Naive thymus-derived CD8-positive, alpha-beta T cell (primary cell): ENCODE measurements around the gene NR4A1. TPM values are rescaled to one million over a fixed set of nuclear protein-coding genes. Genes with fewer than 3 reads are reported as not detected.
A peak's percentile ranks its signal among the peaks of the same experiment; 100 is the strongest.
"Not testable (repeated sequence)": the region's sequence is repeated elsewhere in the genome, so short reads cannot be mapped to it uniquely, and the experiment has no call there.

Experiments
- ATAC-seq, 2 donors: fragments of 150-1000 bp; cut with Tn5 transposase in 1 of 2; sonication (Bioruptor Pico), chemical (Tn5 transposase) in 1 of 2; 1 replicate in 1 of 2; 2 replicates in 1 of 2; pipeline ENCODE4 v1.10.0; 2021; ENCODE audit warnings: mild to moderate bottlenecking in 2 of 2, moderate library complexity in 2 of 2
- POLR2A ChIA-PET: fragments of 350-600 bp; sonication (Branson Sonifier 250); formaldehyde crosslinking; loops from one replicate; lab custom pipeline; 2021; ENCODE audit warnings: antibody characterized with exemption; lab: Charles Lee
- DNase-seq, 10 donors: peaks; one replicate each; pipeline versions ENCODE4 v3.0.0 to v3.0.0-alpha.2; 2020 to 2022
- H3K27ac Mint-ChIP-seq, 10 donors: one replicate each; pipeline ENCODE4 v1.8.0; 2020 to 2022; ENCODE audit warnings: mild to moderate bottlenecking in 10 of 10, mixed read lengths in 10 of 10, moderate library complexity in 4 of 10, inconsistent platforms in 1 of 10
- H3K27me3 Mint-ChIP-seq, 5 donors: one replicate each; pipeline ENCODE4 v1.8.0; 2021 to 2022; ENCODE audit warnings: mixed read lengths in 5 of 5
- H3K36me3 Mint-ChIP-seq, 3 donors: one replicate each; pipeline ENCODE4 v1.8.0; 2020 to 2022; ENCODE audit warnings: mixed read lengths in 3 of 3, mild to moderate bottlenecking in 2 of 3, inconsistent platforms in 1 of 3
- H3K4me1 Mint-ChIP-seq, 4 donors: one replicate each; pipeline ENCODE4 v1.8.0; 2021 to 2022; ENCODE audit warnings: mixed read lengths in 4 of 4
- H3K4me3 Mint-ChIP-seq, 10 donors: one replicate each; pipeline ENCODE4 v1.8.0; 2020 to 2022; ENCODE audit warnings: mild to moderate bottlenecking in 10 of 10, mixed read lengths in 10 of 10, moderate library complexity in 6 of 10, inconsistent platforms in 1 of 10
- H3K9me3 Mint-ChIP-seq, 9 donors: one replicate each; pipeline ENCODE4 v1.8.0; 2020 to 2022; ENCODE audit warnings: mixed read lengths in 9 of 9, mild to moderate bottlenecking in 3 of 9, inconsistent platforms in 1 of 9, moderate library complexity in 1 of 9
- polyA plus RNA-seq, 3 donors: library from polyadenylated mRNA; unstranded; fragments of 300-500 nt; fragmentation: Illumina TruSeq; gene quantifications; one replicate each; pipeline ENCODE4 v1.2.3, GENCODE V29; 2021
- total RNA-seq, 8 experiments: library from RNA in 2 of 8; stranded (reverse) in 2 of 8; gene quantifications; one replicate each; pipeline ENCODE4 v1.2.3 and lab custom pipeline; 2021 to 2026

The NR4A1 gene
- total and polyA plus RNA-seq, 5 experiments from 2014 or later = 0.39 to 2.4 (median 0.79) TPM

DNA sequence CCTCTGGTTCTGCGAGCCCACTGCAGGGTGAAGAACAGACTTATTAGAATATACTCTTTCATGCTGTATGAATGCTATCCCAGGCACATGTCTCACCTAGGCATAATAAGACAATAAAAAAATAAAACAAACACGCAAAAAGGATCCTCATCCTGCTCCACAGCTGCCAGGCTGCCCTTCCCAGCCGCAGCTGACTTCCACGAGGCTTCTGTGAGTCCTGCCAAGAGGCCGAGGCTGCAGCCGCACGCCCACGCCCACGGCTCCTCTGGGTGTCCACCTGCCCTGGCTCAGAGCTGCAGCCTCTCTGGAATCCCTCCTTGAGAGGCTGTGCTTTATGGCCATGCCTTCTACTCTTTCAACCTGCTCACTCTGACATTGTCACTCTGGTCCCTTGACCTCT, 35.1 kb downstream of the NR4A1 start:
- no peak for DNase-seq
- Mint-ChIP-seq H3K27ac (no peak overlapping the region), H3K4me1 (peaks cover 10 to 28% (median 14%) of the 10 kb centered on the region in 4 donors), H3K9me3 (no peaks in the 10 kb centered on the region), H3K27me3 (peaks cover 11 to 44% (median 35%) of the 10 kb centered on the region in 5 donors), H3K4me3 (no peak overlapping the region), H3K36me3 (no peaks in the 10 kb centered on the region)
- POLR2A ChIA-PET = interaction anchor here (0.8 to 2.7 kb wide), 2 partner anchors 61 to 63 kb away, joined by 3 to 13 read pairs; no protein-coding TSS in a partner anchor
- no peak for ATAC-seq

- ATAC-seq (no peak), DNase-seq (no peak)
- H3K4me1 Mint-ChIP-seq = peaks cover 5 to 20% (median 7%) of the 10 kb centered on the region in 4 donors
- no peaks in the 10 kb centered on the region for H3K9me3 Mint-ChIP-seq
- H3K36me3 Mint-ChIP-seq = no peaks in the 10 kb centered on the region
- POLR2A ChIA-PET = interaction anchor here (2.7 kb wide), 1 partner anchor 62 kb away, joined by 13 read pairs; no protein-coding TSS in a partner anchor
- peaks cover 13 to 51% (median 39%) of the 10 kb centered on the region in 5 donors for H3K27me3 Mint-ChIP-seq
- no peak overlapping the region for H3K4me3 Mint-ChIP-seq
- H3K27ac Mint-ChIP-seq = no peak overlapping the region
Measured at GRCh38 chr12:52086944-52087835, 35.9 kb downstream of the NR4A1 start.

GRCh38 chr12:52087961-52088820, 36.9 kb downstream of the NR4A1 start:
- Mint-ChIP-seq H3K27me3 (peaks cover 16 to 51% (median 39%) of the 10 kb centered on the region in 5 donors), H3K27ac (peak overlapping the region in 1 of 10 donors; percentile 46), H3K4me3 (no peak overlapping the region), H3K36me3 (no peaks in the 10 kb centered on the region), H3K4me1 (peaks cover 4 to 13% (median 4%) of the 10 kb centered on the region in 4 donors), H3K9me3 (no peaks in the 10 kb centered on the region)
- POLR2A ChIA-PET = no interaction called here
- no peak for DNase-seq
- ATAC-seq = no peak

GRCh38 chr12:52089491-52089890, 38.2 kb downstream of the NR4A1 start:
- POLR2A ChIA-PET = no interaction called here
- Mint-ChIP-seq H3K27me3 (peaks cover 18 to 55% (median 35%) of the 10 kb centered on the region in 5 donors), H3K4me3 (no peak overlapping the region), H3K4me1 (peaks cover 0 to 7% (median 0%) of the 10 kb centered on the region in 4 donors), H3K9me3 (no peaks in the 10 kb centered on the region), H3K27ac (no peak overlapping the region), H3K36me3 (no peaks in the 10 kb centered on the region)
- DNase-seq (no peak), ATAC-seq (no peak)

DNA sequence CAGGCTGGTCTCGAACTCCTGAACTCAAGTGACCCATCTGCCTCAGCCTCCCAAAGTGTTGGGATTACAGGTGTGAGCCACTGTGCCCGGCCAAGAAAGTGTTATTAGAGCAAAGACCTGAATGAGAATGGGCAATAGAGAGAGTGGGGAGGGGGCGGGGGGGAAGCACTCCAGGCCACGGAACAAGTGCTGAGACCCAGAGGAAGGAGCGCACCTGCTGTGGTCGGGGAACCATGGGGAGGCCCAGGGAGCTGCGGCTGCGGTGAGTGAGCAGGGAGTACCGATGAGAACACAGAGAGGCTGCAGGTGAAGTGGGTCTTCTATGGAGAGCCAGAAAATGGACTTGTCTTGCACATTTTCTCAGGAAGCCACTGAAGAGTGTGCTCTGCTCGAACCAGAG, 39.0 kb downstream of the NR4A1 start:
- peaks cover 0 to 7% (median 0%) of the 10 kb centered on the region in 4 donors for H3K4me1 Mint-ChIP-seq
- H3K4me3 Mint-ChIP-seq = no peak overlapping the region
- POLR2A ChIA-PET = interaction anchor here (0.6 kb wide), 1 partner anchor 61 kb away, joined by 3 read pairs; no protein-coding TSS in a partner anchor
- ATAC-seq (no peak), DNase-seq (no peak)
- no peaks in the 10 kb centered on the region for H3K9me3 Mint-ChIP-seq
- H3K27ac Mint-ChIP-seq = no peak overlapping the region
- H3K36me3 Mint-ChIP-seq = no peaks in the 10 kb centered on the region
- peaks cover 20 to 63% (median 39%) of the 10 kb centered on the region in 5 donors for H3K27me3 Mint-ChIP-seq

- H3K27me3 Mint-ChIP-seq = peaks cover 20 to 71% (median 46%) of the 10 kb centered on the region in 5 donors
- H3K9me3 Mint-ChIP-seq = no peaks in the 10 kb centered on the region
- H3K27ac Mint-ChIP-seq = no peak overlapping the region
- POLR2A ChIA-PET = no interaction called here
- H3K36me3 Mint-ChIP-seq = no peaks in the 10 kb centered on the region
- H3K4me3 Mint-ChIP-seq = no peak overlapping the region
- peaks cover 0 to 7% (median 0%) of the 10 kb centered on the region in 4 donors for H3K4me1 Mint-ChIP-seq
- ATAC-seq (no peak), DNase-seq (no peak)
Measured at GRCh38 chr12:52091061-52091460, 39.8 kb downstream of the NR4A1 start.

GRCh38 chr12:52091869-52092268, 40.6 kb downstream of the NR4A1 start:
- H3K27ac Mint-ChIP-seq = no peak overlapping the region
- no peak for DNase-seq
- H3K4me3 Mint-ChIP-seq = no peak overlapping the region
- no peak for ATAC-seq
- H3K27me3 Mint-ChIP-seq = peaks cover 20 to 71% (median 46%) of the 10 kb centered on the region in 5 donors
- peaks cover 0 to 7% (median 0%) of the 10 kb centered on the region in 4 donors for H3K4me1 Mint-ChIP-seq
- POLR2A ChIA-PET = no interaction called here
- no peaks in the 10 kb centered on the region for H3K36me3 Mint-ChIP-seq
- no peaks in the 10 kb centered on the region for H3K9me3 Mint-ChIP-seq

DNA sequence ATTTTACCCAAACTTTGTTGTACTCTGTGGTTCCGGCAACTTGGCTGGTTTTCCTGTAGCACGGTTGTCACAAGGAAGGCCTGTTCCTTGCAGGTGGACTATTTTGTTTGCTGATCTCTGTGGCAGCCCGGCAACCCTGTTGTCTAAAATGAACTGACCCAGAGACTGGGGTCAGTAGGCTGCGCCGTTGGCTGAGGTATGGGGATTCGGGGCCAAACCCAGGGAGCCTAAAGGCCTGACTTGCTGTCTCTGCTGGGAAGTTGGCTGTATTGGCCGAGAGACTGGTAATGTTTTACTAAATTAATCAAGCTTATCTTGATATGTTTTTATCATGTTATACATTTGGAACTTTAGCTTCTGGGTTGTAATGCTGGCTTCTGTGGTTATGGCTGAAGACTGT, 42.1 kb downstream of the NR4A1 start:
- Mint-ChIP-seq H3K9me3 (no peaks in the 10 kb centered on the region), H3K4me3 (no peak overlapping the region), H3K27me3 (peaks cover 24 to 72% (median 51%) of the 10 kb centered on the region in 5 donors), H3K4me1 (peaks cover 0 to 3% (median 0%) of the 10 kb centered on the region in 4 donors), H3K27ac (no peak overlapping the region), H3K36me3 (no peaks in the 10 kb centered on the region)
- ATAC-seq (no peak), DNase-seq (no peak)
- POLR2A ChIA-PET = no interaction called here

- DNase-seq (no peak), ATAC-seq (no peak)
- POLR2A ChIA-PET = no interaction called here
- H3K27me3 Mint-ChIP-seq = peaks cover 29 to 67% (median 43%) of the 10 kb centered on the region in 5 donors
- no peak overlapping the region for H3K27ac Mint-ChIP-seq
- no peaks in the 10 kb centered on the region for H3K4me1 Mint-ChIP-seq
- H3K4me3 Mint-ChIP-seq = no peak overlapping the region
- H3K36me3 Mint-ChIP-seq = no peaks in the 10 kb centered on the region
- no peaks in the 10 kb centered on the region for H3K9me3 Mint-ChIP-seq
Measured at GRCh38 chr12:52096332-52097044, 45.2 kb downstream of the NR4A1 start.

GRCh38 chr12:52097045-52097666, 45.9 kb downstream of the NR4A1 start:
- Mint-ChIP-seq H3K27ac (peak overlapping the region in 1 of 10 donors; percentile 4), H3K4me1 (no peaks in the 10 kb centered on the region), H3K27me3 (peaks cover 32 to 68% (median 47%) of the 10 kb centered on the region in 5 donors), H3K9me3 (no peaks in the 10 kb centered on the region), H3K36me3 (no peaks in the 10 kb centered on the region), H3K4me3 (no peak overlapping the region)
- DNase-seq = no peak
- POLR2A ChIA-PET = no interaction called here
- peak in 1 of 2 donors; percentile 43 for ATAC-seq

DNA sequence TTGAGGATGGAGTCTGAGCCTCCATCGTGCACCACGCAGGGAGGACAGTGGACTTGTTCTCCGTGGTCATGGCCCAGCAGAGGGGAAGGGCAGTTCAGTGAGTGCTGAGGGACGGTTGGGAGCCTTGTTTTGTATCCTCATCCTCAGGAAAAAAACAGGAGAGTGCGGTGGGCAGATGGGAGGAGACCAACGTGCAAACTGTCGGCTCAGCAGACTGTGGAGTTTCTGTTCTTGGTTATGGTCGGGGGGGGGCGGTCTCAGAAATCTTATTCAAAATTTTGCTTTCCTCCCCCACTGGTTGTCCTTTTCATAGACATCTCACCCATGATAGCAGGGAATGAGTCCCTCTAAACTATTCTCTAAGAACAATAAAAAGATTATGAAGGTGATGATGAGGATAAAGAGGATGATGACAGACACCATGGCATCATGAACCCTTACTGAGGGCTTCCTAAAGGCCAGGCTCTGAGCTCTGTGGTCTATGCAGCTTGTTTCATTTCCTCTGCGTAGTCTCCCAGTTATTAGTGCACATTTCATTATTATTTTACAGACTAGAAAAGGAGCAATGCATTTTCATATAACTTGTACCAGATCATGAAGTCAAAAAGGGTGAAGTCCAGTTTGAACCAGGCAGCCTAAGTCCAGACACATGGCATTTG, 53.3 kb downstream of the NR4A1 start:
- POLR2A ChIA-PET, H3K9me3 Mint-ChIP-seq, DNase-seq, ATAC-seq, H3K36me3 Mint-ChIP-seq: not testable (repeated sequence)
- Mint-ChIP-seq H3K27me3 (peaks cover 37 to 77% (median 44%) of the 10 kb centered on the region in 5 donors), H3K4me3 (peak overlapping the region in 1 of 10 donors; percentile 42), H3K4me1 (peaks cover 0 to 10% (median 0%) of the 10 kb centered on the region in 4 donors), H3K27ac (peak overlapping the region in 1 of 10 donors; percentile 26)
